Stimulated activated CD8-positive, alpha-beta memory T cell treated with anti-CD3 and anti-CD28 coated beads, Interleukin-7, amount 100 ng/mL, for 48 hours (primary cell): Measurements from ENCODE around the gene AP3B1.
"Not testable (repeated sequence)": the region's sequence is repeated elsewhere in the genome, so short reads cannot be mapped to it uniquely, and the experiment has no call there.

Source experiments
- DNase-seq, 2 donors: peaks; one replicate each; pipeline ENCODE4 v3.0.0-alpha.2; 2020; ENCODE audit warnings: low read depth in 1 of 2; ENCODE audit errors: extremely low read depth in 1 of 2

AP3B1 gene

DNA sequence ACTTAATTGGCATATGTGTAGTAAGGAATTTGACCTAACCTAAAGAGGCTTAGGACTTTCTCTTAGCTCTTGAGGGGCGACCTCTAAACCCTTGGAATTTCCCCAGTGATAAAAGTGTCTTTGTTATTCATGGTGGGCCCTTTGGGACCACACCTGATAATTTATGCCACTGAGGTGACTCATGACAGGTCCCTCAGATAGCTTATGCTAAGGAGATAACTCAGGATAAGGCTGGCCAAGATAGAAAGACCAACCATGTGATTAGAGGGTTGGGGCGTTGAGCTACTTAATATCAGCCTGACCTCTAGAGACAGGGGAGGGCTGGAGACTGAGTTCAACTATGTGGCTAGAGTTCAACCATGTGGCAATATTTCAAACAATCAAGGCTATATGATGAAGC is 218.1 kb downstream of the AP3B1 start:
- no peak for DNase-seq

DNA sequence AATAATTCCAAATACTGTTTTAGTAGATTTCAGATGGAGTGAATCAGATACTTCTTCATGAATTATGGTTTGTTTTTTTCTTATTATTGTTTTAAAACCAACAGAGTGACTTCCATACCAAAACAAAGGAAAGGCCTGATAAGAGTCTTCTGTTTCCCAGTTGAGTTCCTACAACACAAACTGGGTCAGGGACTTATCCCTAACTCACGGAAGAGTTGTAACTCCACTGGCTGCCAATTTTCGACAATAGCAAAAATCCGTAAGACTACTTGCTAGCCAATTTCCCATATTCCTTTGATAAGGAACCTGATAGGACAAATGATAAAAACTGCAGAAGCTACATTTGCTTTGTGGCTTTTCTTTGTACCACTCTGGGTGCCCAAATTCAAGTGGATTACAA is 219.2 kb downstream of the AP3B1 start:
- no peak for DNase-seq

DNA sequence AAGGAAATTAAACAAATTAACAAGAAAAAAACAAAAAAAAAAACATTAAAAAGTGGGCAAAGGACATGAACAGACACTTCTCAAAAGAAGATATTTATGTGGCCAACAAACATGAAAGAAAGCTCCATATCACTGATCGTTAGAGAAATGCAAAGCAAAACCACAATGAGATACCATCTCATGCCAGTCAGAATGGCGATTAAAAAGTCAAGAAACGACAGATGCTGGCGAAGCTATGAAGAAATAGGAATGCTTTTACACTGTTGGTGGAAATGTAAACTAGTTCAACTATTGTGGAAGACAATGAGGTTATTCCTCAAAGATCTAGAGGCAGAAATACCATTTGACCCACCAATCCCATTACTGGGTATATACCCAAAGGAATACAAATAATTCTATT is 223.8 kb downstream of the AP3B1 start:
- DNase-seq, result not testable (repeated sequence)

DNA sequence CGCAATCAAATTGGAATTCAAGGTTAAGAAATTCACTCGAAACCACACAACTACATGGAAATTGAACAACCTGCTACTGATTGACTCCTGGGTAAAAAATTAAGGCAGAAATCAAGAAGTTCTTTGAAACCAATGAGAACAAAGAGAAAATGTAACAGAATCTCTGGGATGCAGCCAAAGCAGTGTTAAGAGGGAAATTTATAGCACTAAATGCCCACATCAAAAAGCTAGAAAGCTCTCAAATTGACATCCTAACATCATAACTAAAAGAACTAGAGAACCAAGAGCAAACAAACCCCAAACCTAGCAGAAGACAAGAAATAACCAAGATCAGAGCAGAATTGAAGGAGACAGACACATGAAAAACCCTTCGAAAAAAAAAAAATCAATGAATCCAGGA is 226.9 kb downstream of the AP3B1 start:
- not testable (repeated sequence) for DNase-seq

DNA sequence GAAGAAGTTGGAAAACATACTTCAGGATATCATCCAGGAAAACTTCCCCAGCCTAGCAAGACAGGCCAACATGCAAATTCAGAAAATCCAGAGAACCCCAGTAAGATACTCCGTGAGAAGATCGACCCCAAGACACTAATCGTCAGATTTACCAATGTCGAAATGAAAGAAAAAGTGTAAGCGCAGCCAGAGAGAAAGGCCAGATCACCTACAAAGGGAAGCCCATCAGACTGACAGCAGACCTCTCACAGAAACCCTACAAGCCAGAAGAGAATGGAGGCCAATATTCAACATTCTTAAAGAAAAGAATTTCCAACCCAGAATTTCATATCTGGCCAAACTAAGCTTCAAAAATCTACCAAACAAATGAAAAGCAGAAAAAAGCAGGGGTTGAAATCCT is 227.8 kb downstream of the AP3B1 start:
- DNase-seq, result not testable (repeated sequence)

DNA sequence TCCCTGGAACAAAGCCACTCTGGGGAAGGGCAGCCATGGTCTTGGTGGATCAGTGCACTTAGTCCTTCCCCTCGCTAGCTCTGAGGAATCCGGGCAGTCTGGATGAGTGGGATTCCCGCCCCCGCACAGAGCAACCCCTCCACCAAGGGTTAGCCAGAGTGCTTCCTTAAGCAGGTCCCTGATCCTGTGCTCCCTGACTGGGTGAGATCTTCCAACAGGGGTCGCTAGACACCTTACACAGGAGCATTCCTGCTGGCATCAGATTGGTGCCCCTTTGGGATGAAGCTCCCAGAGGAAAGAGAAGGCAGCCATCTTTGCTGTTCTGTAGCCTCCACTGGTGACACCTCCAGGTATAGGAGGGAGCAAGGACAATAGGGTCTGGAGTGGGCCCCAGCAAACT is 228.8 kb downstream of the AP3B1 start:
- no peak for DNase-seq

DNA sequence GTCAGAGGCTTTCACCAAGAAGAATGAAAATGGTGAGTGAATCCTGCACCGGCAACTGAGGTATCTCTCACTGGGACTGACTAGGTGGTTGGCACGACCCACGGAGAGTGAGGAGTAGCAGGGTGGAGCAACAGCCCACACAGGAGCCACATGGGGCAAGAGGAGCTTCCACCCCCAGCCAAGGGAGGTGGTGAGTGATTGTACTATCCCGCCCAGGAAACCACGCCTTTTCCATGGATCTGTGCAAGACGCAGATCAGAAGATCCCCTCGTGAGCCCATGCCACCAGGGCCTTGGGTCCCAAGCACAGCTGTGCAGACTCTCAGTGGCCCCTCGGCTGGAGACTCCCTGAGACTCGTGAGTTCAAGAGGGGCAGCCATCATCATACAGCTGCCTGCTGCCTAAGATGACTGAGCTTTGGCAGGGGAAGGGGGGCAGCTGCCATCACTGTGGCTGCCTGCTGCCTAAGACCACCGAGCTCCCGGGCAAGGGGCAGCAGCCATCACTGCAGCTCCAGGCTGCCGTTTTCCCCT is 229.5 kb downstream of the AP3B1 start:
- no peak for DNase-seq

DNA sequence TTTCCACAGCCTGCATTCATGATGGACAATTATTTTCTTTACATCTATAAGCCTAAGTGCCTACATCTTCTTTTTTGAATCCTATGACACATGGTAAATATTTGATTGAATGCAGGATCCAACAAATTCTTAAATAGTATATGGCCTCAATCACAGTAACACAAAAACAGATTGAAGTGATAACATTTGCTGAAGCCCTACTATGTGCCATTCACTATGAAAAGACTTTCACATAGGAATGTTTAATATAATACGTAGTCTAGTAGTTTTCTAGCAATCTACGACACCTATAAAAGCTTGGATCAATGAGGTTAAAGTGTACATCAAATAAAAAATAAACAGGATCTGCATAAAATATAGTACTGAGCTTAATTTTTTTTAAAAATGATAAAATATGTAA is 231.0 kb downstream of the AP3B1 start:
- no peak for DNase-seq

DNA sequence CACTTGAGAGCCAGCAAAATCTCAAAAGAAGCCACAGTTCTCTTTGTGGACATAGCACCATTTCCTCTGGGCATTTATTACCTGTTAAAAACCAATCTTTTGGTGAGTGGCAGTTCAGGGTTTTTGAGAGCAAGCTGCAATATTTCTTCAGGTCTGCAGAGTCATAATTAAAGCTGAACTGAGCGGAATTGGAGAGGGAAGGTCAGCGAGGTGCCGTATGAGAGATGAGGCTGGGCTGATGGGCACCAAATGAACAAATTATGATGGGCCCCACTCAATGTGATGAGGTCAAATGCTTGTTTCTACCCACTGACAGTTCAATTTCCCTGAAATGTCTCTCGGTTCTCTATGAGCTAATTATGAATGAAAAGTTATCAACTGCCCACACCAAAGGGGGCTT is 231.9 kb downstream of the AP3B1 start:
- no peak for DNase-seq

DNA sequence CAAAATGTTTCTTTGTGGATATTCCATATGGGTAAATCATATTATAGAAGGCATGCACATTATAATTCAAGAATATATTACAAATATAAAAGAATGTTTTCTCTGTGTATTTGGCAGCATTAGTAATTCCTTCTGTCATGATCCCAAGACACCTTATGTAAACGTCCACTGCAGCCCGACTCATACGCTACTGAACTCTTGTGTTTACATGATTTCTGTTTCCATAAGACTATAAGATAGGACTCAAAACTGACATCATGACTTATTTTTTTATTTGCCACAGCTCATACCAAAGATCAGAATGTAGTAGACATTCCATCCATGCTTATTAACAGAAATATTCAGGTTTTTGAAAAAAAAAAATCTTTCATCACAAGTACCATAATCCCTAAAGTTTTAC is 234.1 kb downstream of the AP3B1 start:
- no peak for DNase-seq

DNA sequence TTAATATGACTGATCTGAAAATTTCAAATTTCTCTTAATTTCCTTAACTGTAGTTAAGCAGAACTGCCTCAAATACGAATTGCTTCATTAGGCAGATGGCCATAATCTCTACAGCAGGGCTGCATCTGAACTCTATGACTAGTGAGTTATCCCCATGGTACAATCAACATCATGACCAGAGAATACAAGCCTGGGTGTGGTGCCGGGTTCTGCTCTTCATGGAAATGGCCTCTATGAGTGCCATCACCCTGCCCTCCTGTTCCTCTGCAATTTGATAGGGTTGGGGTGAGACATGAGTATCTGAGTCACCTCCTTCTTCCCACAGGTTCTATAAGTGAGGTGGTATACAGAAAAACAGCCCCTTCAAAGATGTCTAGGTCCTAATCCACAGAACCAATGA is 235.9 kb downstream of the AP3B1 start:
- no peak for DNase-seq

DNA sequence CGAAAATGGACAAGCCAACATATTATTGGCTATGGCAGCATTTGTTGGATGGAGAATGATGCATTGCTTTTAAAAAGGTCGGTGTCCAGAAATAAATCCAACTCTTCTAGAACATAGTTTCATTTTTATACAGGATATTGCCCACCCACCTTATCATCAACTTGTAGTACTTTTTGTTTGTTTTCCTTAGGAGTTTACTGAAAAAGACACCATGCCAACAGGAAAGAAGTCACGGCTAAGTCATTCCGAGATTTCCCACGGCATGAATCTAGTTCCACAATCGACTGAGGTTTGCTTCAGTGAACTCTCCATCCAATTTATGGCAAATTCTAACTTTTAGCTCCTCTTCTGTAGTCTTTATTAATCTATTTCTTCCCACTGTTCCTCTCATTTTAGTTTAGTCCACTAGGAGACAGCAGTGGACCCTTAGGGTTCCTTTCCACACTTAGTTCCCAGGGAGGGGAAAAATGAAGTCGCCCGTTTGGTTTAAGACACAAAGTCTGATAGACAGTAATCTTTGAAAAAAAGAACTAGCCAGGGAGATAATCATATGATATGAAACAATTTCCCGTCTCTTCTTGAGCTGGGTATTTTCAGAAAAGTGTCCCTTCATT is 237.5 kb downstream of the AP3B1 start:
- no peak for DNase-seq

DNA sequence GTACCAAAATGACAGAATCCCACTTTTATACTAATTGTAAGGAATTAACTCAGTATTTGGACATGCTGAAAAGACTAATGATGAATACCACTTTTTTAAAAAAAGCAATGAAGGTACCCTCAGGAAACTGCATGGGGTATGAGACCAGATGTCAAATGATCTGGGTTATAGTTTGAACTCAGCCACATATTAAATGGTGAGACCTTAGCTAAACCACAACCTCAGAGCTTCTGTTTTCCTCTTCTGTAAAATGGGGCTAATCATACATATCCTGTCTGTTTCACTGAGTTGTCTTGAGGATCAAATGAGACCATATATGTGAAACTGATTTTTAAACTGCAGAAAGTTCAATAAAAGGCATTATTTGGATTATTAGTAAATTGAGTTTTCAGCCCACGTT is 238.4 kb downstream of the AP3B1 start:
- no peak for DNase-seq

DNA sequence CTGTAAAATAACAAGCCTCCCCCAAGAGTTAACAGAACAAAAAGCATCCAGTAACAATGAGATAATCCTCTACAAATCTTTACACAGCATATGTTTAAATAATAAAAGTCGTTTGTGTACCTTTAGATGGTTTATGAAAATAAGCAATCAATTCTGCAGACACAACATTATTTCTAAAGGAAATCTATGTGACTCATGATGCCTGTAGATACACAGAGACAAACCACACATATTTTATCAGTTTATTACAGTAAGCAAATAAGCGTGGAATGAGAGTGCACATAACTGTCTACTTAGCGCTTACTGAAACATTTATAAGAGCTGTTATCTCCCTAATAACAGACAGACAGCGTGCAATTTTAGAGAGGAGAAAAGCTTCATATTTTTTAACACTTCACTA is 243.6 kb downstream of the AP3B1 start:
- no peak for DNase-seq

DNA sequence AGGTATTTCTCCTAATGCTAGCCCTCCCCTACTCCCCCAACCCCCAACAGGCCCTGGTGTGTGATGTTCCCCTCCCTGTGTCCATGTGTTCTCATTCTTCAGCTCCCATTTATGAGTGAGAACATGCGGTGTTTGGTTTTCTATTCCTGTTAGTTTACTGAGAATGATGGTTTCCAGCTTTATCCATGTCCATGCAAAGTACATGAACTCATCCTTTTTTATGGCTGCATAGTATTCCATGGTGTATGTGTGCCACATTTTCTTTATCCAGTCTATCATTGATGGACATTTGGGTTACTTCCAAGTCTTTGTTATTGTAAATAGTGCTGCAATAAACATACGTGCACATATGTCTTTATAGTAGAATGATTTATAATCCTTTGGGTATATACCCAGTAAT is 247.7 kb downstream of the AP3B1 start:
- DNase-seq, result not testable (repeated sequence)

DNA sequence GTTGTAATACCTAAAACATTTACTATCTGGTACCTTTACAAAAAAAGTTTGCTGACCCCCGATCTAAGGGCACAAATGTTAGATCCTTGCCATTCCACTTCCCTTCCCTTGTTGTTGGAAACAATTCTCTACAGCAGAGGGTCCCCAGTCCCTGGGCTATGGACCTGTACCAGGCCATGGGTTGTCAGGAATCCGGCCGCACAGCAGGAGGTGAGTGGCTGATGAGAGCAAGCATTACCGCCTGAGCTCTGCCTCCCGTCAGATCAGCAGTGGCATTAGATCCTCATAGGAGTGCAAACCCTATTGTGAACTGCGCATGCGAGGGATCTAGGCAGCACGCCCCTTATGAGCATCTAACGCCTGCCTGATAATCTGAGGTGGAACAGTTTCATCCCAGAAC is 248.5 kb downstream of the AP3B1 start:
- DNase-seq, result no peak

DNA sequence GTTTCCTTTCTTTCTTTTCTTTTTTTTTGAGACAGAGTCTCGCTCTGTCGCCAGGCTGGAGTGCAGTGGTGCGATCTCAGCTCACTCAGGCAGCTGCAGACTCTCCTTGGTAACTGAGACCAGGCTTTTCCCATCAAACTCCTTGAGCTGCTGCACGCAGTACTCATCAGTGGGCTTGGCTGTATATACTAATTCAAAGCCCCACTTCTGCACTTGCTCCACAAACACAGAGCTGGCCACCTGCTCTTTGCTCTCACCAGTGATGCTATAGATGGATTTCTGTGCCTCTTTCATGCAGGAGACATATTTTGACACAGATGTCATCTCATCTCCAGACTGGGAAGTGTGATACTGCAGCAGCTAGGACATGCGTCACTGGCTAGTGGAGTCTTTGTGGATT is 252.7 kb downstream of the AP3B1 start:
- no peak for DNase-seq

DNA sequence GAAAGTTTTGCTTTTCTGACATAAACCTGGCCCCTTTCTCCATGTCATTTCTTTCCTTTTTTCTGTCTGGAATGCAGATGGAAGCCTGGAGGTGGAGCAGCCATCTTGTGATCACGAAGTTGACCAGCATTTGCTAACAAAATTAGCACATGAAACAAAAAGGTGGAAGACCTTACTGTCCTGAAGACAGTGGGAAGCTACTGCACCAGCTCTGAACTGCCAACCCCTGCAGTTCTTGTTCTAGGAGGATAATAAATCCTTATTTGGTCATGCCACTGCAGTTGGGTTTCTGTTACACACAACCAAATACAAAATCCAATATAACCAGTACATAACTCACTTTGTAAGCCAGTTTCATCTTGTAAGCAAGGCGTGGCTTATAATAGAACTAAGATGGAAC is 269.0 kb downstream of the AP3B1 start:
- no peak for DNase-seq

DNA sequence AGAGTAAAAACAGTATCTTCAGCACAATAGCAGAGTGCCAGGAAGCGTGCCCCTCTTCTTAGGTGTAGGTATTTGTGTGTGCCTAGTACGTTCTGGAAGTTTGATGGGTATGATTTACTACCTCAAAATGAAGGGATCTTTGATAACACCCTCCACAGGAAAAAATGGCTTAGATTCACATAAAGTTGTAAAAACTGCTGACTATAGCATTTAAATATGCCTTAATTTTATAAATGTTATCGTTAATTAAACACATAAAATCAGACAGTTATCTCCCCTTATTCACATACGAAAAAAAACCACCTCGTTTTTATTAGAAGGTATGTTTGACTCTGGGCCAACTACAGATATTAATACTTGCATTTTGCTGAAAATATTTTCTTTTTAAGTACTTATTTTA is 274.8 kb downstream of the AP3B1 start:
- no peak for DNase-seq

DNA sequence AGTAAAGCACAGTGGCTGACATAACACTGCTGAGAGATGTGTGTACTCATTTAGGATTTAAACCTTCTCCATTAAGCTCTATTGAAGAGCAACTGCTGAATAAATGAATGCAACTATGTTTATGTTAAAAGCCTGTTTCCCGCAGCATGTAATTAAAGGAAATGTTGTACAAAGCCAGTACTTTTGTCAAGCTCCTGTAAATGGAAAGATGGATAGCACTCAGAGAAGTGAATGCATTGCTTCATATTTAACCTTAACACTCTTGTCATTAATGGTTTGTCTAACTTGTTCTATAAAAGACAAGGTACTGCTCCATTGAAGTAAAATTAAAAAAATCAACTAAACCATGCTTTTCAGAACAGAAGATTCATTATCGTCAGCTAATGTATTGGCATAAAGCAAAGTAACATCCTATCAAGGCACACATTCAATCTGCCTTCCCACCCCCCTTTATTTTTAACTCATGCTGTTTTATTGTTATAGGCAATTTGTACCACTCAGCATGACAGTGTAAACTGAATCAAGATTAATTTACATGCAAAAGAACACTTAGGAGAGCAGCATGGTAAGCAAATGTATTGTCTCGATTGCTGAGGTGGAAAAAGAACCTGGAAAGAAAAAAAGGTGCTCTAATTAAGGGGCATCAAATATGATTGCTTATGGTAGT is 277.5 kb downstream of the AP3B1 start:
- no peak for DNase-seq

DNA sequence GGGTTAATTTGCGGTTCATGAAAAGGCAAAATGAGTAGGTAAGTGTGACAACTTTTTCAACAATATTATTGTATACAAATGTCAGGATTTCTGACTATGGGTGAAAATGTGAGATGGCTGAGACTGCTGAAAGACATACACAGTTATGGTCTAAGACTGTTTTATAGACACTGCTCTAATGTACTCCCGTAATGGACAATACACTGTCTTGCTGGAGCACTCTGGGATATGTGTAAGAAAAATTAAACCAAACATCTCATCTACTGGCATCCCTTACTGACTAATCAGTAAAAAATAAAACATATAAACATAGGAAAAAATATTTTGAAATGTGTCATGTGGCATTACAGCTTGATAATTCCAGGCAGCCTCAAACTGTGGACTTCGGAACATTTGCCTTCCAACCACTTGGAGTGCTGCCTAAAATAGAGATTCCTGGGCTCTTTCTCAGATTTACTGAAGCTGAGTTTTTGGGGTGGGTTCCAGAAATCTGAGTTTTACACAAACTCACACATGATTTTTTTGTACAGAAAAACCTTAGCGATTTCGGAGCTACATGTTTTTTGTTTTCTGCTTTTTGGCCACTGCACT is 284.5 kb downstream of the AP3B1 start:
- no peak for DNase-seq

DNA sequence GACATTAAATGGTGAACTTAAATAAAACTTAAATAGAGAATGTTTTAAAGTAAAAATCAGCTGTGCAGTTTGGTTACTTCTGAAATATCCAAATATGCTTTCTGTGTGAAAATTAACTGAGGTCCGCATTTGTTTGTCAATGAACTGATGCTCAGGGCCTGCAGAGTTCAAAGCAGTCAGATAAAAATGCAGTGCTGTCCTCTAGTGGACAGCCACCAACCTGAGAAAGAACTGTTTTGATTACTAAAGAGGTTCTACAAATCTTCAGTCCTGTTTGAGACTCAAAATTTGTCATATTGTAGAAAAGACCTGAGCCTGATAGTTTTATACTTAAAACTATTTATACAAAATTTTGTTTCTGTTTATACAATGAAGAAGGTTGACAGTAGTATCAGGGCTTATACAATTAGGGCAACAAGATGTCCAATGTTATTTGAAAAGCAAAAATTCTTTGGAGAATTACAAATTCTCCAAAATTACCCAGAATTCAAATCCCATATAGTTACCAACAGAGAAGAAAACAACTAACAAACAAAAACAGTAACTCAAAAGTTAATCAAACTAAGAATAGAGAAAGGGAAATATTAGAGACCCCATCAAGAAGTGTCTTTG is 286.0 kb downstream of the AP3B1 start:
- DNase-seq, result no peak
